K562 (cell line): ENCODE measurements around the gene KLK14. TPM values are rescaled to one million over a fixed set of nuclear protein-coding genes. Genes with fewer than 3 reads are reported as not detected.

ENCODE experiments used
- ATAC-seq: fragments of 200-7000 bp; cut with Tn5 transposase; 3 replicates; pipeline ENCODE4 v1.9.1; 2020; ENCODE audit warnings: moderate library complexity
- BruUV-seq: library from RNA; stranded (reverse); fragments of 400-500 nt; replicated peaks from 2 replicates; lab custom pipeline; 2021; lab: Mats Ljungman, UMichigan
- CTCF ChIA-PET: fragments of 300-600 bp; formaldehyde crosslinking; extraction: SDS; loops from one replicate; lab custom pipeline; 2021; ENCODE audit warnings: low intra/inter-chr PET ratio; lab: Yijun Ruan, JAX
- POLR2A ChIA-PET: fragments of 300-600, 350-650 bp; sonication (Branson Sonifier 250); formaldehyde crosslinking; extraction: SDS; loops from one replicate; lab custom pipeline; 2021; ENCODE audit warnings: antibody characterized with exemption, inconsistent platforms; lab: Yijun Ruan, JAX
- DNase-seq, 4 experiments: peaks; one replicate each; pipeline versions ENCODE4 v3.0.0 to v3.0.0-alpha.2; 2011 to 2018; ENCODE audit warnings: low spot score in 3 of 4, mixed read lengths in 3 of 4; ENCODE audit errors: extremely low read depth in 1 of 4
- FAIRE-seq: peaks from 2 replicates; lab custom pipeline; 2011; peaks lifted over from hg19 to GRCh38; lab: Jason Lieb, UNC
- H2AFZ ChIP-seq: 2 replicates; pipeline ENCODE4 v1.6.0; 2011; ENCODE audit warnings: low read depth, low read length, control low read depth, inconsistent platforms
- H3K27ac ChIP-seq: fragments of 200-600 bp; 3 replicates; pipeline ENCODE4 v1.8.0; 2011; ENCODE audit warnings: low read depth, mild to moderate bottlenecking, control low read depth, inconsistent platforms, low read length, moderate library complexity, mixed read lengths; ENCODE audit errors: extremely low read depth
- H3K27me3 ChIP-seq, 2 experiments: fragments of 300-600 bp in 1 of 2; 2 replicates in 1 of 2; 3 replicates in 1 of 2; pipeline versions ENCODE4 v1.6.0 to v1.8.0; 2011; ENCODE audit warnings: inconsistent platforms in 2 of 2, low read length in 2 of 2, mild to moderate bottlenecking in 1 of 2, mixed read lengths in 1 of 2, moderate library complexity in 1 of 2; ENCODE audit not compliant: control insufficient read depth in 2 of 2, insufficient read depth in 2 of 2
- H3K36me3 ChIP-seq: fragments of 300-600 bp; 3 replicates; pipeline ENCODE4 v1.8.0; 2011; ENCODE audit warnings: mild to moderate bottlenecking, low read length, inconsistent platforms; ENCODE audit not compliant: control insufficient read depth, insufficient read depth
- H3K4me1 ChIP-seq, 2 experiments: fragments of 200-600 bp in 1 of 2; replicated peaks in 1 of 2; 2 replicates in 1 of 2; 3 replicates in 1 of 2; pipeline versions ENCODE4 v1.5.1 to v1.8.0; 2011; ENCODE audit warnings: inconsistent platforms in 2 of 2, low read length in 2 of 2, mild to moderate bottlenecking in 1 of 2, mixed read lengths in 1 of 2, moderate library complexity in 1 of 2; ENCODE audit not compliant: control insufficient read depth in 2 of 2, insufficient read depth in 2 of 2
- H3K4me2 ChIP-seq: 2 replicates; pipeline ENCODE4 v1.6.1; 2011; ENCODE audit warnings: low read length, control low read depth, inconsistent platforms, mixed read lengths; ENCODE audit not compliant: insufficient read depth
- H3K4me3 ChIP-seq: fragments of 200-600 bp; sonication (generic), shearing (Covaris generic); 2 replicates; pipeline ENCODE4 v1.5.1; 2016; ENCODE audit warnings: control low read depth, inconsistent platforms
- H3K79me2 ChIP-seq: fragments of 200-600 bp; 3 replicates; pipeline ENCODE4 v1.8.0; 2011; ENCODE audit warnings: low read length, inconsistent platforms; ENCODE audit not compliant: control insufficient read depth, insufficient read depth
- H3K9ac ChIP-seq, 2 experiments: 2 replicates each; pipeline versions ENCODE4 v1.6.0 to v1.6.1; 2011; ENCODE audit warnings: low read depth in 2 of 2, low read length in 2 of 2, control low read depth in 1 of 2, inconsistent platforms in 1 of 2, mild to moderate bottlenecking in 1 of 2, mixed read lengths in 1 of 2; ENCODE audit not compliant: insufficient read depth in 1 of 2
- H3K9me1 ChIP-seq: one replicate; pipeline ENCODE4 v1.6.0; 2011; ENCODE audit warnings: inconsistent platforms, mild to moderate bottlenecking, low read length, moderate library complexity; ENCODE audit not compliant: control insufficient read depth, insufficient read depth
- H3K9me3 ChIP-seq: replicated peaks from 2 replicates; pipeline ENCODE4 v1.5.1; 2011; ENCODE audit warnings: low read depth, low read length, inconsistent platforms; ENCODE audit not compliant: control insufficient read depth, insufficient read depth
- H4K20me1 ChIP-seq: replicated peaks from 2 replicates; pipeline ENCODE4 v1.6.1; 2011; ENCODE audit warnings: low read length, inconsistent platforms, mixed read lengths; ENCODE audit not compliant: control insufficient read depth, insufficient read depth
- BCOR ChIP-seq: fragments of 450-650 bp; IDR thresholded peaks from 2 replicates; pipeline ENCODE4 v1.6.1; 2016
- HMGN3 ChIP-seq: IDR thresholded peaks from 2 replicates; pipeline ENCODE4 v1.6.1; 2011; ENCODE audit warnings: borderline replicate concordance, low read depth, mild to moderate bottlenecking, mixed read lengths, low read length; ENCODE audit not compliant: insufficient read length; ENCODE audit errors: extremely low read depth
- WGBS: fragments of 100-300 bp; shearing (Covaris generic); methylation state at CpG from one replicate; pipeline ENCODE4 v1.1.6; 2016; ENCODE audit warnings: low coverage, mixed read lengths; ENCODE audit not compliant: insufficient coverage; ENCODE audit errors: missing lambda C conversion rate; 5-methylcytosine and 5-hydroxymethylcytosine counted together
- in situ Hi-C: fragments of 300-500 bp; cut with MboI; formaldehyde crosslinking; loops from 4 replicates; pipeline ENCODE4 v1.15.0; 2018; ENCODE audit warnings: inconsistent platforms, mixed read lengths
- intact Hi-C: fragments of 100-400 bp; cut with micrococcal nuclease; formaldehyde crosslinking; loops from 2 replicates; pipeline ENCODE4 v1.14.2; 2022
- polyA plus RNA-seq, 8 experiments: library from polyadenylated mRNA; depleted of rRNA in 4 of 8; stranded (reverse) in 5 of 8; unstranded in 3 of 8; fragments of >200 nt; fragmentation: Nextera tagmentation in 2 of 8; fragmentation: Illumina TruSeq in 1 of 8; extraction: Ambion mirVana in 2 of 8; extraction: Trizol in 1 of 8; gene quantifications; 2 replicates each; pipeline versions ENCODE4 v1.2.1 to v1.2.3, GENCODE V29; 2011 to 2014; ENCODE audit warnings: inconsistent platforms in 1 of 8, missing spikeins in 1 of 8
- total RNA-seq, 7 experiments: library from RNA; depleted of rRNA in 6 of 7; stranded (reverse); fragments of >200 nt in 6 of 7; fragmentation: Illumina TruSeq in 2 of 7; extraction: Trizol in 2 of 7; gene quantifications; 2 replicates each; pipeline versions ENCODE4 v1.2.1 to v1.2.3, GENCODE V29; 2011 to 2021; ENCODE audit warnings: low replicate concordance in 1 of 7
- TF ChIP-seq, protein P1 (sequence below): fragments of 450-650 bp; IDR thresholded peaks from 2 replicates; pipeline ENCODE4 v1.6.1; 2016; ENCODE audit warnings: mild to moderate bottlenecking

The KLK14 gene
- total and polyA plus RNA-seq, 9 of the 15 experiments (the other 6 are each of a cell fraction or from before 2014, with no cell fraction given): not detected

DNA sequence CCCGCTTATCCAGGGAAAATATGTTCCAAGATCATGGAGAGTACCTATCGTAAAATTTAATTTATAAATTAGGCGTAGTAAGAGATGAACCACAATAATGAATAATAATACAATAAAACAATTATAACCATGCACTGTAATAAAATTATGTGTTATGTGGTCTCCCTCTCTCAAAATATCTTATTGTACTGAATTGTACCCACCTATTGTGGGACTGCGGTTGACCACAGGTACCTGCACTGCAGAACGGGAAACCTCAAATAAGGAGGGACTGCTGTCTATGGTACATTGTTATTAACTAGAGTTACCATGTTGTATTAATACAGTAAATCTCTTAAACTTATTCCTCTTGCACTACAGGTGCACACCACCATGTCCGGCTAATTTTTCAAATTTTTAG lies 42.5 kb downstream of the KLK14 start:
- no peak overlapping the region for H3K27ac ChIP-seq
- no peak overlapping the region for H3K4me3 ChIP-seq
- 10% methylated on average over 6 of the region's 6 CpGs for WGBS
- no peaks in the 10 kb centered on the region for H3K9me3 ChIP-seq
- no peak overlapping the region for H2AFZ ChIP-seq
- CTCF ChIA-PET: no interaction called here
- H3K27me3 ChIP-seq: peaks cover 4 to 11% of the 10 kb centered on the region in 2 experiments; a peak in 4 of 5 replicates
- no peak for FAIRE-seq
- in situ Hi-C loops: no loop called here
- intact Hi-C loops: no loop called here
- H3K79me2 ChIP-seq: no peaks in the 10 kb centered on the region
- ATAC-seq: no peak
- H3K9ac ChIP-seq: no peak overlapping the region
- DNase-seq: no peak
- no peaks in the 10 kb centered on the region; a peak in 1 of 5 replicates for H3K4me1 ChIP-seq
- no peak for TF ChIP-seq HMGN3
- no peak for TF ChIP-seq BCOR
- TF ChIP-seq, protein P1, sequence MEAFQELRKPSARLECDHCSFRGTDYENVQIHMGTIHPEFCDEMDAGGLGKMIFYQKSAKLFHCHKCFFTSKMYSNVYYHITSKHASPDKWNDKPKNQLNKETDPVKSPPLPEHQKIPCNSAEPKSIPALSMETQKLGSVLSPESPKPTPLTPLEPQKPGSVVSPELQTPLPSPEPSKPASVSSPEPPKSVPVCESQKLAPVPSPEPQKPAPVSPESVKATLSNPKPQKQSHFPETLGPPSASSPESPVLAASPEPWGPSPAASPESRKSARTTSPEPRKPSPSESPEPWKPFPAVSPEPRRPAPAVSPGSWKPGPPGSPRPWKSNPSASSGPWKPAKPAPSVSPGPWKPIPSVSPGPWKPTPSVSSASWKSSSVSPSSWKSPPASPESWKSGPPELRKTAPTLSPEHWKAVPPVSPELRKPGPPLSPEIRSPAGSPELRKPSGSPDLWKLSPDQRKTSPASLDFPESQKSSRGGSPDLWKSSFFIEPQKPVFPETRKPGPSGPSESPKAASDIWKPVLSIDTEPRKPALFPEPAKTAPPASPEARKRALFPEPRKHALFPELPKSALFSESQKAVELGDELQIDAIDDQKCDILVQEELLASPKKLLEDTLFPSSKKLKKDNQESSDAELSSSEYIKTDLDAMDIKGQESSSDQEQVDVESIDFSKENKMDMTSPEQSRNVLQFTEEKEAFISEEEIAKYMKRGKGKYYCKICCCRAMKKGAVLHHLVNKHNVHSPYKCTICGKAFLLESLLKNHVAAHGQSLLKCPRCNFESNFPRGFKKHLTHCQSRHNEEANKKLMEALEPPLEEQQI: no peak
- H3K4me2 ChIP-seq: no peak overlapping the region
- no peaks in the 10 kb centered on the region for H3K36me3 ChIP-seq
- no TSS peak for BruUV-seq
- H4K20me1 ChIP-seq: no peaks in the 10 kb centered on the region
- POLR2A ChIA-PET: no interaction called here
- H3K9me1 ChIP-seq: no peaks in the 10 kb centered on the region
